Left renal pelvis (tissue), 4 donors: Measurements from ENCODE around the gene FBN1. TPM values are rescaled to one million over a fixed set of nuclear protein-coding genes. Genes with fewer than 3 reads are reported as not detected.
A peak's percentile ranks its signal among the peaks of the same experiment; 100 is the strongest.

Experiments
- DNase-seq, 4 donors: peaks; one replicate each; pipeline ENCODE4 v3.0.0-alpha.2; 2013; ENCODE audit warnings: low read depth in 4 of 4, low spot score in 3 of 4
- polyA plus RNA-seq, 4 donors: library from polyadenylated mRNA; unstranded; fragments of 120-200 nt; gene quantifications; one replicate each; pipeline ENCODE4 v1.2.1, GENCODE V29; 2013; ENCODE audit not compliant: insufficient read length in 4 of 4

FBN1 gene
- polyA plus RNA-seq, 4 donors, result 67.6 to 462 (median 133) TPM

- no peak for DNase-seq
Measured at GRCh38 chr15:48558226-48558625, 87.3 kb downstream of the FBN1 start.

GRCh38 chr15:48557335-48557734, 88.2 kb downstream of the FBN1 start:
- DNase-seq, result no peak

- no peak for DNase-seq
Measured at GRCh38 chr15:48556159-48556897, 89.2 kb downstream of the FBN1 start.

- DNase-seq, result no peak
Measured at GRCh38 chr15:48555241-48555881, 90.1 kb downstream of the FBN1 start.

- DNase-seq, result no peak
Measured at GRCh38 chr15:48554112-48554511, 91.4 kb downstream of the FBN1 start.

GRCh38 chr15:48553559-48553958, 92.0 kb downstream of the FBN1 start:
- no peak for DNase-seq

GRCh38 chr15:48550822-48551525, 94.5 kb downstream of the FBN1 start:
- DNase-seq, result no peak

- no peak for DNase-seq
Measured at GRCh38 chr15:48548455-48548854, 97.1 kb downstream of the FBN1 start.

- DNase-seq, result no peak
Measured at GRCh38 chr15:48547286-48547685, 98.2 kb downstream of the FBN1 start.

GRCh38 chr15:48546296-48546695, 99.2 kb downstream of the FBN1 start:
- no peak for DNase-seq

GRCh38 chr15:48544778-48545177, 100.7 kb downstream of the FBN1 start:
- no peak for DNase-seq

GRCh38 chr15:48541341-48542278, 103.9 kb downstream of the FBN1 start:
- DNase-seq, result no peak

- DNase-seq, result no peak
Measured at GRCh38 chr15:48540756-48541155, 104.8 kb downstream of the FBN1 start.

GRCh38 chr15:48538941-48539340, 106.6 kb downstream of the FBN1 start:
- DNase-seq, result no peak

- no peak for DNase-seq
Measured at GRCh38 chr15:48537271-48538113, 108.0 kb downstream of the FBN1 start.

- DNase-seq, result peak in 2 of 4 donors; percentile 32 to 41
Measured at GRCh38 chr15:48536681-48537091, 108.8 kb downstream of the FBN1 start.

- no peak for DNase-seq
Measured at GRCh38 chr15:48533982-48534381, 111.5 kb downstream of the FBN1 start.

- DNase-seq, result no peak
Measured at GRCh38 chr15:48532946-48533345, 112.6 kb downstream of the FBN1 start.

GRCh38 chr15:48530528-48530927, 115.0 kb downstream of the FBN1 start:
- DNase-seq, result no peak

GRCh38 chr15:48528921-48529320, 116.6 kb downstream of the FBN1 start:
- DNase-seq, result no peak
